NOMO-1 (cell line): ENCODE results near the gene FLT3.
"Not testable (repeated sequence)": the region's sequence is repeated elsewhere in the genome, so short reads cannot be mapped to it uniquely, and the experiment has no call there.

Source experiments
- DNase-seq, 2 experiments: peaks; one replicate each; lab custom pipeline; 2025; ENCODE audit not compliant: unreplicated experiment in 2 of 2; lab: John Stamatoyannopoulos, UW

The FLT3 gene

DNA sequence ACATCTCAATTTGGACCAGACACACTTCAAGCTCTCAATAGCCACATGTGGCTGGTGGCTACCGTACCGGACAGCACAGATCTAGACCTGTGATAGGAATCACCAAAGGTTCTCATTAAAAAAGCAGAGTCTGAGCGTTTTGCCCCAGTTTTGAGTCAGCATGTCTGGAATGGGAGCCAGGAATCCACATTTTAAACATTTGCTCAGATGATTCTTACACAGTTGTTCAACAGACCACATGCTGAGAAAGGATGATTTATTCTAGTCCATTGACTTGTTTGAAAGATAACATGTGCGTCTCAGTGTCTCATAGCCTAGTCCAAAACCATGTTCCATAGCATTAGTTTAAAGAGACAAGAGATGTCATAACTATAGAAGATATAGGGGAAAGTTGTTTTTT lies 53.4 kb downstream of the FLT3 start:
- DNase-seq, result no peak

- DNase-seq, result no peak
Measured at GRCh38 chr13:28045861-28046260, 54.5 kb downstream of the FLT3 start.

- no peak for DNase-seq
Measured at GRCh38 chr13:28044608-28045007, 55.8 kb downstream of the FLT3 start.

DNA sequence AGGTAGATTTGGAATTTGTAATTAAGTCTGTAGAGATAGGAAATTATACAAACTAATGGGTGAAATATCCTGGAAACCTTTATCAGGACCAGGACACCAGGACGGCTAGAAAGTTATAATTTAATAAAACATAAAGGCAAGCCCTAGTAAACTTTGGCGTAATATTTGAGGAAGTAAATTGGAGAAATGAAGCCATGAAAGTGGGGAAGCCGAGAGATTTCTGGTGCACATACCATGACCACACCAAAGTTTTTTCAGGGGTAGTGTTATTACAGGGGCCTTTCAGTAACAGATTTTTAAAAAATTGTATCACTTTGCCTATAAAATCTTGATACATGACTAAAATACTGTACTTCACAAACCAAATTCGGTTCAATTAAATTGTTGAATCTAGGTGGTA lies 57.2 kb downstream of the FLT3 start:
- DNase-seq, result peak; percentile 80 to 89

DNA sequence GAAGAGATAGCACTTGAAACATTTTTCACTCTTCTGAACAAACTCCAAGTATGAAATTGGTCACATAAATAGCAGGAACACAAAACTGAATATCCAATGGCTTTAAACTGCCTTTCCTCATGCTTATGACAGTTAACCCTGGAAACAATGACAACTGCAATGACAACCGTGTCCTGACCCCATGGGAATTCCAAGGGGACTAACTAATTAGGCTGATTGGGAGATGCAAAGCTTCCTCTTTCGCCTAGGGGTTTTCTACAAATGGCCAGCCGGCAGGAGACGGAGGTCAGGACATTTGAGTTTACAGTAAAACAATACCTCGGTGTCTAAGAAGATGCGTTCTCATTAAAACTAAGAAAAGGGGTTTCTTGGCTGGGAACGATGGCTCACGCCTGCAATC lies 58.9 kb downstream of the FLT3 start:
- no peak for DNase-seq

DNA sequence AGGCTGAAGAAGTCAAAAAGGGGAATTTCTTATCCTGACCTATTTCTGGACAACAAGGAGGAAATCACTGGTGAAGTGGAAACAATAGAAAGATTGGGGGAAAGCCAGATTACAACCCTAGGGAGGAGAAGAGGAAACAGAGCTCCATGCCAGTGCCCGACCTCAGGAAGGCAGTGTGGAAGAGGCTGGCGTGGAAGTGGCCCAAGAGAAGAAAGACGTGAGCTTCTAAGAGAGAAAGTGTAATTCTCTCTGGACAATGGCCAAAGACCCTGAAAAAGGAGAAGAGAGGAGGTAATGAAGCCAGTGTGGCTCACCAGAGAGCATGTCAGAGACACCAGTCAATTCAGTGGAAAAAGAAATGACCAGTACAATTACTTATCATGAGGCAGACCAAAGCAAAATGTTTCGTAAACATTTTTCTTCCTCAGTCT lies 59.3 kb downstream of the FLT3 start:
- DNase-seq, result peak in 1 of 2 experiments; percentile 40

- DNase-seq, result peak; percentile 8 to 70
Measured at GRCh38 chr13:28037399-28037798, 63.0 kb downstream of the FLT3 start.

- no peak for DNase-seq
Measured at GRCh38 chr13:28035146-28035782, 65.1 kb downstream of the FLT3 start.

DNA sequence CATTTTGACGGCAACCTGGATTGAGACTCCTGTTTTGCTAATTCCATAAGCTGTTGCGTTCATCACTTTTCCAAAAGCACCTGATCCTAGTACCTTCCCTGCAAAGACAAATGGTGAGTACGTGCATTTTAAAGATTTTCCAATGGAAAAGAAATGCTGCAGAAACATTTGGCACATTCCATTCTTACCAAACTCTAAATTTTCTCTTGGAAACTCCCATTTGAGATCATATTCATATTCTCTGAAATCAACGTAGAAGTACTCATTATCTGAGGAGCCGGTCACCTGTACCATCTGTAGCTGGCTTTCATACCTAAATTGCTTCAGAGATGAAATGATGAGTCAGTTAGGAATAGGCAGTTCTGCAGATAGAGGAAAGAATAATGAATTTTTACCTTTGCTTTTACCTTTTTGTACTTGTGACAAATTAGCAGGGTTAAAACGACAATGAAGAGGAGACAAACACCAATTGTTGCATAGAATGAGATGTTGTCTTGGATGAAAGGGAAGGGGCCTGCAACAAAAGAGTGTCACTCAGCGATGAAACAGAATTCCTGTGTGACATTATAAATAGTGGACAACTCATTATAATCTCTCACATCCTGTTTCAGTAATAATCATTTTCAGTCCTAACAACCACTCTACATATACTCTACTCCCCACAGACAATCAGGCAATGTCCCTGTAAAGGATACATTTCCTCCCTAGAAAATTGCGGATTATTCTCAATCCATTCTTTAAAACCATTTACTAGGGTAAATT lies 66.3 kb downstream of the FLT3 start:
- DNase-seq, result no peak

- DNase-seq, result not testable (repeated sequence)
Measured at GRCh38 chr13:28032438-28032837, 67.9 kb downstream of the FLT3 start.

DNA sequence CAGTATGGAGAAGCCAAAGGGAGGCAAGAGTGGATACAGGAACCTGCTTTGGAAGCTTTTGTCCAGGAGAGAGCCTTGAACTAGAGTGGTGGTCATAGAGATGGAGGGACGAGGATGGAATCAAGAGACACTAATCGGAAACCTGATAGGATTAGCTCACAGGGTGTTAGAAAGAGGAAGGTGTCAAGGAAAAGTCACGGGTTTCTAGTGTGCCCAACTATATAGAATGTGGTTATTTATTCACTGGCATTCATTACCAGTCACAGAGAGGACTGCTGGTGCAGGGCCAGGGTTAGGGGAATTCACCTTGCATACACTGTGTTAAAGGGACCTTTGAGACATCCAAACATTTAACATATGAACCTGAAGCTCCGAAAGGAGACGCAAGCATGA lies 68.5 kb downstream of the FLT3 start:
- DNase-seq, result peak; percentile 68 to 88

GRCh38 chr13:28031220-28031895 lies 69.0 kb downstream of the FLT3 start:
- DNase-seq, result peak; percentile 97

GRCh38 chr13:28027607-28028364 lies 72.6 kb downstream of the FLT3 start:
- DNase-seq, result no peak

GRCh38 chr13:28027071-28027470 lies 73.3 kb downstream of the FLT3 start:
- DNase-seq, result no peak

- no peak for DNase-seq
Measured at GRCh38 chr13:28026508-28026907, 73.9 kb downstream of the FLT3 start.

DNA sequence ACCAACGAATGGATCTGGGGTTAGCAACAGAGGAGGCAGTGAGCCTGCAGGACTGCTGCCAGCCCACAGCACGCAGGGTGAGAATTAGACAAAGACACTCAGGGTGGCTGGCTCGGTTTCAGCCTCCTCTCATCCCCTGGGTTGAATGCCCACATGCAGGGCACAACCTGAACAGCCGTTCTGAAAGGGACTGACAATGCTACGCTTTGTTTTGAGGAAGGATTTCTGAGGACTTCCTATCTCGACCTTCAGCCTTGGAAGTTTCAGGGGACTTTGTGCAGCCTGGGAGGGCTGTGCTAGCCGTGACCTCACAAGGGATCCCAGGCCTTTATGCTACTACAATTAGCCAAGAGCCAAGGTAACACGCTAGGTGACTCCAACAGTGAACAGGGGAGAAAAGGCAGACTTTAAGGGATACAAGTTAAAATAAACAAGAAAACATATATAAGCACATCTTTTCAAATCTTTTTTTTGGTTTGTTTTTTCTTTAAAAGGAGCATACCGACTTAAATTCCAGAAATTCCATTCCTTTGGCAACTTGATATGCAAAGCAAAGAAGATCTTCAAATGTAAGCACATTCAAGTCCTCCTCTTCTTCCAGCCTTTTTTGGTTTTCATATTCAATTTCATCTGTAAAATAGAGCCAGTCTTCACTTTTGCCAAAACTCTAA lies 77.4 kb downstream of the FLT3 start:
- no peak for DNase-seq

DNA sequence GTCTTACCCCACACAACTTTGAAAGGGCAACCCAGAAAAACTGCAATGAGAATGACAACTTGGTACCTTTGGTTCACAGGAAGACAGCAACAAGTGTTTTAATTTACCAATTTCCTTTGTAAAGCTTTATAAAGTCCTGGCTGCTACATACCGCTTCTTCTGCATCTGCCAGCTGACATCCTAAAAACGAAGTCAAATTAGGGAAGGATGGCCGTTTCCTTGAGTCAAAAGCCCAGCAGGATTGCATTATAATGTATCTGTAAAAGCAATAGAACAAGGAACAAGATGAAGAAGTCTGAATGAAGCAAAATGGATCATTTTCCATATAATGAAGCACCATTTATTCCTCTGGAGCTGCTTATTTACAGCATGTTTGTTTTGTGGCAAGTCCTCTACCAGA lies 86.1 kb downstream of the FLT3 start:
- no peak for DNase-seq

DNA sequence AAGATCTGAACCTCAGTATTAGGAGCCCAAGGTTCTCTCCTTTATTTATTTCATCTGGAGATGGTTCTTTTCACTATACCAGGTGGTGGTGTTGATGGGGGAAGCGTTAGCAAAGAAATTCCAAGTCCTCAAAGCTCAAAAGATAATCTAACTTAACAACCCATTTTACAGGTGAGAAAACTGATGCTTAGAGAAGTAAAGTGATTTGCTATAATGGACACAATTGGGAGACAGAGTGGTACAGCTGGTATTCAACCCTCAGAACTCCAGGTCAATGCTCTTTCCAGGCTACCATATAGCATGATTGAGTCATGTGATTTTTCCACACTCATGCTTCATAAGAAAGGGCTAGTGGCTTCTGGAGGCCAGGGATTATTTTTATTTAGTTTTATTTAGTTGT lies 86.9 kb downstream of the FLT3 start:
- no peak for DNase-seq

DNA sequence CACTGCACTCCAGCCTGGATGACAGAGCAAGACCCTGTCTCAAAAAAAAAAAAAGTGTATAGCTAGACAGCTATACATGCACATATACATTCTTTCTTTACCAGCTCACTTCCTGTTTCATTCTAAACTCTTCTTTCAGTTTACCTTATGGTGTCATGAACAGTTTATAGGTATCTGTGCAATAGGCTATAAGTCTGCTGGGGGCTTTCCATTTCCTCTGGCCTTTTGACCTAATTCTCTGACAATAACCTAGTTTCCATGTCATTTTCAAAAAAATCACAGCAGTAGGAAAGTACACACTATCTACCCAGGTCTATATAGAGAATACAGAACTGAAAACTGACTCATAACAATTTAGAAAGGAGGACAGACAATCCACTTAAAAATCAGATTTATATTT lies 87.5 kb downstream of the FLT3 start:
- DNase-seq, result no peak

GRCh38 chr13:28012383-28012782 lies 88.0 kb downstream of the FLT3 start:
- no peak for DNase-seq

- DNase-seq, result no peak
Measured at GRCh38 chr13:28010046-28010445, 90.3 kb downstream of the FLT3 start.
